Fibroblast of skin of back (primary cell): Measurements from ENCODE around the gene MED6.

Experiments used
- DNase-seq: peaks from one replicate; pipeline ENCODE4 v3.0.0-alpha.2; 2013

Gene MED6

GRCh38 chr14:70597731-70598130 lies 2.7 kb downstream of the MED6 start:
- DNase-seq = no peak

DNA sequence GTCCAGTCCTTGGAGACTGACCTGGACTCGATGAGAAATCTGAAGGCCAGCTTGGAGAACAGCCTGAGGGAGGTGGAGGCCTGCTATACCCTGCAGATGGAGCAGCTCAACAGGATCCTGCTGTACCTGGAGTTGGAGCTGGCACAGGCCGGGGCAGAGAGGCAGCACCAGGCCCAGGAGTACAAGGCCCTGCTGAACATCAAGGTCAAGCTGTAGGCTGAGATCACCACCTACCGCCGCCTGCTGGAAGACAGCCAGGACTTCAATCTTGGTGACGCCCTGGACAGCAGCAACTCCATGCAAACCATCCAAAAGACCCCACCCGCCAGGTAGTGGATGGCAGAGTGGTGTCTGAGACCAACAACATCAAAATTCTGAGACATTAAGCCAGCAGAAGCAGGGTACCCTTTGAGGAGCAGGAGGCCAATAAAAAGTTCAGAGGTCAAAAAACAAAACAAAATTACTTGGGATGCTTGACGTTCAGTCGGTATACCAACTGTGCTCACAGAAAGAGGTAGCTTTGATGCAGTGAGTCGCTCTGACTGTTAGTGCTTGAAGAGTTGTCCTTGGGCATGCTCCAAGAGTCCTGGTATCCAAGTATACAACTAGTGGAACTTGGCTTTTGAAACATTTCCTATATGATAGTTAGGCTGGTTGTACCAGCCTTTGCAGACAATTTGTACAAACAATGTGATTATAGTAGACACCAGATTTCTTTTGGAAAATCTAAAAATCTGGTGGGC lies 4.8 kb downstream of the MED6 start:
- peak; percentile 1 for DNase-seq

DNA sequence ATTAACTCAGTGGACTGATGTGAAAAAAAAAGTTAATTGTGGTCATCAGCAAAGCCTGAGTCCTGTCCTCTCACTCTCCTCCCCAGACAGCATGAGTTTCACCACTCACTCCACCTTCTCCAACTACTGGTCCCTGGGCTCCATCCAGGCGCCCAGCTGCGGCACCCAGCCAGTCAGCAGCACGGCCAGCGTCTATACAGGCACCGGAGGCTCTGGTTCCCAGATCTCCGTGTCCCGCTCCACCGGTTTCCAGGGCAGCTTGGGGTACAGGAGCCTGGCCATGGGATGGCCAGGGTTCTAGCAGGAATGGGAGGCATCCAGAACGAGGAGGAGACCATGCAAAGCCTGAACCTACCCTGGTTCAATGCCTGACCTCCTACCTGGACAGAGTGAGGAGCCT lies 6.0 kb downstream of the MED6 start:
- DNase-seq = no peak

- DNase-seq = no peak
Observed at GRCh38 chr14:70585231-70585630, 15.2 kb downstream of the MED6 start.

DNA sequence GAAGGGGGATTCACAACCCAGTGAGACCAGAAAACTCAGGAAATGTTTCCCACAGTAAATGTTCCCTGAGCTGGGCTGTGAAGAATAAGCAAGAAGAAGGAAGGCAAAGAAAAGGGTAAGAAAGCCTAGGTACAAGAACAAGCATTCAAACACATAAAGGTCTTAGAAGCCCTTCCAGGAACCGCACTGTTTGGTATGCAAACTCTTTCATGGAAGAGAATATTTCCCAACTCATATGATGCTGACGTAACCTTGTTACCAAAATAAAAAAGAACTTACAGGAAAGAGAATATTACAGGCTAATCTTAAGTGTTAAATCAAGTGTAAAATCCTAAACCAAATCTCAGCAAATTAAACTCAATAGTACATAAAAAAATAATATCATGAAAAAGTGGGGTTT lies 23.6 kb downstream of the MED6 start:
- no peak for DNase-seq

DNA sequence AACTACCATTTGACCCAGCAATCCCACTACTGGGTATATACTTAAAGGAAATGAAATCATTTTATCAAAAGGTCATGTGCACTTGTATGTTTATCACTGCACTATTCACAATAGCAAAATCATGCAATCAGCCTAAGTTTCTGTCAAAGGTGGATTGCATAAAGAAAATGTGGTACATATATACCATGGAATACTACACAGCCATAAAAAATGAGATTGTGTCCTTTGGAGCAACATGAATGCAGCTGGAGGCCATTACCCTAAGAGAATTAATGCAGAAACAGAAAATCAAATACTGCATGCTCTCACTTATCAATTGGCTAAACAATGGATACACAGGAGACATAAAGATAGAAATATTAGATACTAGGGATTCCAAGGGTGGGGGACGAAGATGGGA lies 27.4 kb downstream of the MED6 start:
- no peak for DNase-seq

DNA sequence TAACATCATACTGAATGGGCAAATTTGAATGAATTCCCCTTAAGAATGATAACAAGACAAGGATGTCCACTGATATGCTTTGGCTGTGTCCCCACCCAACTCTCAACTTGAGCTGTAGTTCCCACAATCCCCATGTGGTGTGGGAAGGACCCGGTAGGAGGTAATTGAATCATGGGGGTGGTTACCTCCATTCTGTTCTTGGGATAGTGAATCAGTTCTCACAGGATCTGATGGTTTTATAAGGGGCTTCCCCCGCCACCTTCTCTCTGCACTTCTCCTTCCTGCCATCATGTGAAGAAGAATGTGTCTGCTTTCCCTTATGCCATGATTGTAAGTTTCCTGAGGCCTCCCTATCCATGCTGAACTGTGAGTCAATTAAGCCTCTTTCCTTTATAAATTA lies 29.3 kb downstream of the MED6 start:
- DNase-seq = no peak

GRCh38 chr14:70567791-70568190 lies 32.7 kb downstream of the MED6 start:
- peak; percentile 15 for DNase-seq

- DNase-seq = no peak
Observed at GRCh38 chr14:70563869-70564268, 36.6 kb downstream of the MED6 start.

DNA sequence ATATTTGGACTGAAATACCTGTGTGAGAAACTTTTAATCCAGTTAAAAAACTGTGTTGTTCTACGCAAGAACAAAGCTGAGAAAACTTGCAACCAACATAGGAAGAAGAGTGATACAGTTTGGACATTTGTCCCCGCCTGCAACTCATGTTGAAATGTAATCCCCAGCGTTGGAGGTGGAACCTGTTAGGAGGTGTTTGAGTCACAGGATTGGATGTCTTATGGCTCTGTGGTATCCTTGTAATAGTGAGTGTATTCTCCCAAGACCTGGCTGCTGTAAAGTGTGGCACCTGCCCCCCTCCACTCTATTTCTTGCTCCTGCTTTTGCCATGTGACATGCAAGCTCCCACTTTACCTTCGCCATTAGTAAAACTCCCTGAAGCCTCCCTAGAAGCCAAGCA lies 37.0 kb downstream of the MED6 start:
- DNase-seq = no peak

- no peak for DNase-seq
Observed at GRCh38 chr14:70558356-70558755, 42.1 kb downstream of the MED6 start.

DNA sequence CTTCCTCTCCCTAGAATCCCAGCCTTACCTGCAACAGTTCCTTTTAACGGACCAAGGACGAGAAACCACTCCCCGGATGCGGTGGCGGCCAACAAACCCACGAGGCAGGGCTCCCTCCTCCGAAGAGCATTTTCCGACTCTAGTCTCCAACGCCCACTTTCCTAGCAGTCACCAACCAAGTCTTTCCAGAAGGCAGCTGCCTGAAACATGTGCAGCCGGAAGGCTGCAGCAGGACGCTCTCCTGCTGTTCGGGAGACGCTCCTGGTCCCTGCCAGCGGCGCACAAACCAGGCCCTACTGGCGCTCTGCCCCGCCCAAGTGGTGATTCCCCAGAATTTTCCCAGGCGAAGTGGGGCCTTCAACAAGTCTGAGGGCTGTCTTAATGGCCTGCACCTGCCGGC lies 44.6 kb downstream of the MED6 start:
- DNase-seq = peak; percentile 7

- DNase-seq = no peak
Observed at GRCh38 chr14:70538087-70538486, 62.4 kb downstream of the MED6 start.

DNA sequence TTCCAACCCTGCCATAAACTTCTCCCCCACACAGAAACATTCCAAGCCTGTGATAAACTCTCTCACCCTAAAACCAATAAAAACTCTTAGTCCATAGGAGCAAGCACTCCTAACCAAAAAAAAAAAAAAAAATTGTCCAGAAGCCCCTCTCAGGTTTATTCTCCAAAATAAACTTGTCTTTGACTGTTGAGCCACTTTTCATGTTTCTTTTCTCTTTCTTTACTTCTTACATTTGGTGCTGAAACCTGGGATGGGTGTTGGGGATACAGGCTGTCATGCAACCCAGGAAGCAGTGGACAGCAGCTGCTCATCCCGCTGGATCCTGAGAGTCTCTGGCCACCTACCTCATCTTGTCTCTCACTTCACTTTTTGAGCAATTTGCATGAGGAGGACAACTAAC lies 63.6 kb downstream of the MED6 start:
- no peak for DNase-seq

DNA sequence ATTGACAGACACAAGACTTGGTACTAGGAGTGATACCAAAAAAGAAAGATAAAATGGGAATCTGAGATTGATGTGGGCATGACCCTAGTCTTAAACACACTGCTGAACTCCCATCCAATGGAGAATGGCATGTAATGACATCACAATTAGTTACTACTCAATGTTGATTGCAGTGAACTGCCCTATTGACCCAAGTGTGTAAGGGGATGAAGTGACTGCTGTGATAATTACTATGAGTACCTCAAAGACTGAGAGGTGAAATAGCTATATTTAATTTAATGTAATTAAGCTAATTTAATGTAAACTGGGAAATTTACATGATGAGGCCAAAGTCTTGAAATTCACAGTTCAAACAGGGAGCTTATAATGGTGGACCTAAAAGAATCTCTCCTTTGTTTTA lies 65.6 kb downstream of the MED6 start, which contains the start of gene ADAM20:
ADAM20 (minus strand) TSS at position 101 of the 400 bp plus-strand sequence. CDS start 10,247 bp downstream, outside the sequence.
- DNase-seq = no peak
